OCI-LY3 (cell line): ENCODE data around the gene LAG3.

Experiments used
- H2AFZ ChIP-seq: fragments of 200-600, 300-600 bp; shearing (Covaris generic); 2 replicates; pipeline ENCODE4 v1.6.0; 2014; ENCODE audit warnings: antibody characterized with exemption, low read depth, low read length
- H3K27ac ChIP-seq: fragments of 200-600, 300-600 bp; sonication (generic); 2 replicates; pipeline ENCODE4 v1.5.1; 2014; ENCODE audit warnings: mild to moderate bottlenecking, low read length, moderate library complexity, mixed read lengths
- H3K27me3 ChIP-seq: fragments of 200-600, 300-600 bp; sonication (generic); 2 replicates; pipeline ENCODE4 v1.6.1; 2014; ENCODE audit warnings: low read depth, low read length, mixed read lengths
- H3K36me3 ChIP-seq: fragments of 200-600, 300-600 bp; sonication (generic); replicated peaks from 2 replicates; pipeline ENCODE3; 2014; ENCODE audit warnings: low read depth, low read length, mixed read lengths
- H3K4me1 ChIP-seq: fragments of 300-600, 200-600 bp; sonication (generic); 2 replicates; pipeline ENCODE4 v1.6.1; 2014; ENCODE audit warnings: low read length, mixed read lengths
- H3K4me2 ChIP-seq: fragments of 200-600, 300-600 bp; sonication (generic); 2 replicates; pipeline ENCODE4 v1.6.1; 2014; ENCODE audit warnings: low read length, mixed read lengths
- H3K4me3 ChIP-seq: fragments of 300-600, 200-600 bp; sonication (generic); 2 replicates; pipeline ENCODE4 v1.5.1; 2014; ENCODE audit warnings: antibody characterized with exemption, mild to moderate bottlenecking, low read length, moderate library complexity
- H3K79me2 ChIP-seq: fragments of 300-600, 200-600 bp; shearing (Covaris generic); 2 replicates; pipeline ENCODE4 v1.6.1; 2014; ENCODE audit warnings: mild to moderate bottlenecking, low read length, mixed read lengths
- H3K9ac ChIP-seq: fragments of 300-600, 200-600 bp; shearing (Covaris generic); 2 replicates; pipeline ENCODE4 v1.6.0; 2014; ENCODE audit warnings: mild to moderate bottlenecking, low read length, moderate library complexity
- H3K9me3 ChIP-seq: fragments of 200-600, 300-600 bp; shearing (Covaris generic); 2 replicates; pipeline ENCODE4 v1.6.1; 2014; ENCODE audit warnings: low read length, mixed read lengths; ENCODE audit not compliant: insufficient read depth
- H4K20me1 ChIP-seq: fragments of 200-600, 300-600 bp; sonication (generic); 2 replicates; pipeline ENCODE4 v1.6.1; 2016; ENCODE audit warnings: low read length, mixed read lengths; ENCODE audit not compliant: insufficient read depth
- EZH2phosphoT487 ChIP-seq: fragments of 200-600 bp; shearing (Covaris generic); IDR thresholded peaks from 2 replicates; pipeline ENCODE4 v1.6.1; 2018; ENCODE audit warnings: antibody characterized with exemption, mixed run types, low read depth
- TF ChIP-seq, protein P1 (sequence below): fragments of 200-600, 300-600 bp; sonication (generic); IDR thresholded peaks from 2 replicates; pipeline ENCODE4 v1.5.1; 2014; ENCODE audit warnings: antibody characterized with exemption, low read length, low read depth

The LAG3 gene

DNA sequence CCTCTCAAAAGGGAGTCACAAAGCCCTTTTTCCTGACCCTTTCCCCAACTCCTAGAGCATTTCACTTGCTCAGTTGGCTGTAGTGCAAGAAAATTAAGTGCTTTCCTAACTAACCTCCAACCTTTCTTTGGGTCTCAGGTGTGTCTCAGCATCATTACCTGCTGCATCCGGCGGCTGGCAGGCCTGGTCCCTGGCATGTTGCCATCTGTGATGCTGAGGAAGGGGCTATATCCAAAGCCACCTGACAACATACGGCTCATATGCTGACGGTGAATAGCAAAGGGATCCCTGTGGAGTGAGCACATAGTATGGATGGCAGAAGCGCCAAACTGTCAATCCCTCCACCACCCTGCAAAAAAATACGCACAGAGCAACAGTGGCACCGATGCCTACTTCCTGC is 20.6 kb upstream of the LAG3 start:
- H3K4me3 ChIP-seq: peak overlapping the region; percentile 81
- peak overlapping the region; percentile 69 for H3K4me2 ChIP-seq
- H3K4me1 ChIP-seq: peaks cover 13% of the 10 kb centered on the region
- no peak overlapping the region for H2AFZ ChIP-seq
- TF ChIP-seq, protein P1, sequence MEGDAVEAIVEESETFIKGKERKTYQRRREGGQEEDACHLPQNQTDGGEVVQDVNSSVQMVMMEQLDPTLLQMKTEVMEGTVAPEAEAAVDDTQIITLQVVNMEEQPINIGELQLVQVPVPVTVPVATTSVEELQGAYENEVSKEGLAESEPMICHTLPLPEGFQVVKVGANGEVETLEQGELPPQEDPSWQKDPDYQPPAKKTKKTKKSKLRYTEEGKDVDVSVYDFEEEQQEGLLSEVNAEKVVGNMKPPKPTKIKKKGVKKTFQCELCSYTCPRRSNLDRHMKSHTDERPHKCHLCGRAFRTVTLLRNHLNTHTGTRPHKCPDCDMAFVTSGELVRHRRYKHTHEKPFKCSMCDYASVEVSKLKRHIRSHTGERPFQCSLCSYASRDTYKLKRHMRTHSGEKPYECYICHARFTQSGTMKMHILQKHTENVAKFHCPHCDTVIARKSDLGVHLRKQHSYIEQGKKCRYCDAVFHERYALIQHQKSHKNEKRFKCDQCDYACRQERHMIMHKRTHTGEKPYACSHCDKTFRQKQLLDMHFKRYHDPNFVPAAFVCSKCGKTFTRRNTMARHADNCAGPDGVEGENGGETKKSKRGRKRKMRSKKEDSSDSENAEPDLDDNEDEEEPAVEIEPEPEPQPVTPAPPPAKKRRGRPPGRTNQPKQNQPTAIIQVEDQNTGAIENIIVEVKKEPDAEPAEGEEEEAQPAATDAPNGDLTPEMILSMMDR: no peak
- TF ChIP-seq EZH2phosphoT487: no peak
- H3K36me3 ChIP-seq: peaks cover 43% of the 10 kb centered on the region
- no peak overlapping the region for H3K27ac ChIP-seq
- H3K27me3 ChIP-seq: no peaks in the 10 kb centered on the region
- peak overlapping the region; percentile 94 for H3K9ac ChIP-seq
- H3K9me3 ChIP-seq: no peaks in the 10 kb centered on the region
- peaks cover 13% of the 10 kb centered on the region for H3K79me2 ChIP-seq
- H4K20me1 ChIP-seq: no peaks in the 10 kb centered on the region

DNA sequence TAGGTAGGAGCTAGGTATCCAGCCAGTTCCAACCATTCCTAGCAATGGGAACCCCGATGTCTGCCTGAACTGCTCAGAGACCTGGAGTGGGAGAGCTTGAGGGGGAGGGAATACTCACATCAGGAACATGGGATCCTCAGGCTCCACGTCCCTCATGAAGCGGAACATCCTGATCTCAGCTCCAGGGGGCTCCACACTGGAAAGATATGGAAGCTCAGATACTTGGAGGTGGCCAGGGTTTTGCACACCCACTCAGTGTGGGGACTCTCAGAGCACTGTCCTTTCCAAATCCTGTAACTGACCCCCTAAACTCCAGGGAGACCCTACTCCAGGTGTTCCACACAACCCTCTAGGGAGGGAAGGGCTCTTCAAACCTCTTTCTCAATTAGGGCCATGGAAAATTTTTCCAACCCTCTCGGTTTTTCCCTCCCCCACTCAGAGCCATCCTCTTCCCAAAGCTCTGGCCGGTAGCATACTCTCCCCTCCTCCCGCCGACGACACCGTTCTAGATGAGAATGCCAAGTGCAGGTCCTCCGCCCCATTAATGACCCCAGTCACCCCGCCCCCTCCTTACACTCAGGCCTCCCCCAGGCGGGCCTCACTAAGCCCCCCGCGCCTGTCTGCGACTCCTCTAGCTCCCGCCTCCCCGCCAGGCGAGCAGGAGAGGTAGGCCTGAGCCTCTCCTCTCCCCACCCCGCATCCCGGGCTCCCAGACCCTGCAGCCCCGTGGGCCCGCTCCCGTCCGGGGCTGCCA is 20.0 kb upstream of the LAG3 start:
- Histone ChIP-seq H3K4me2 (peak overlapping the region; percentile 69), H3K27me3 (no peaks in the 10 kb centered on the region), H3K27ac (peak overlapping the region; percentile 86), H3K4me3 (peak overlapping the region; percentile 81), H3K4me1 (peaks cover 13% of the 10 kb centered on the region), H3K36me3 (peaks cover 37% of the 10 kb centered on the region), H4K20me1 (no peaks in the 10 kb centered on the region), H2AFZ (no peak overlapping the region), H3K9me3 (no peaks in the 10 kb centered on the region), H3K79me2 (peaks cover 13% of the 10 kb centered on the region), H3K9ac (peak overlapping the region; percentile 94)
- TF ChIP-seq EZH2phosphoT487: no peak
- TF ChIP-seq, protein P1: no peak

DNA sequence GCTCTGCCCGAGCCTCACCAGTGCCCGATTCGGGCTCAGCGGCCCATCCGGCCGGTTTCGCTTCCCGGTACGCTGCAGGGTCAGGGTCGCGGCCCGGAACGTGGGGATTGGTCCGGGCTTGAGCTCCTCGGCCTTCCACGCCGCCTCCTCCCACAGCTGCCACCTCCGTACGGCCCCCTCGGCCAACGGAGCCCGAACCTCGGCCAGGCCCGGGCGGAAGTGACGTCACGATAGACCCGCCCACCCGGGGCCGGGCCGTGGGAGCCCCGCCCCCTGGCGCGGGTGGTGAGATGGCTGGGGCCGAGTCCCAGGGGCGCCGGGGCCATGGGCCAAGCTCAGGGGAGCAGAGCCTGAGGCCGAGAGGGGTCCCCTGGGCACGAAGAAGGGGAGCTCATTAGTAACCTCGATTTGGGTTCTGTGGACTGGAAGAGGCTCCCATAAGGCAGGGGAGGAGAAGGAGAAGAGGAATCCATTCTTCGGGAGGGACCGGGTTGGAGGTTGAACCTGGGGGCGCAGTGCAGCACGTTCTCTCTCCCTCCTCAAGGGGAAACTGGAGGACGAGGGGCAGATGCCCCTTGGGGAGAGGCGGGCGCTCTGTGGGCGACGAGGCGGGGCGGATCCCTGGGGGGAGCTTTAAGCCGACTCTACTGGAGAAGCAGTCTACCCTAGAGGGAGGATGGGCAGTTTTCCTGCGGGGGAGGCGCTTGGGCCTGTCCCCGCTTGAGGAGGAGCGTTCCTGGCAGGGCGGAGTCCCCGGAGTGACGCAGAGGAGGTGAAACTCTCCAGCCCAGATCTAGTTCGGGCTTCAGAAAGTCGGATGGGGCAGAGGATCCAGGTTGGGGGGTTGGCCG is 19.2 kb upstream of the LAG3 start, which contains the start of gene MLF2:
Gene MLF2 (minus strand): TSS at position 221 of the 851 bp plus-strand sequence. CDS start 807 bp downstream, outside the sequence.
- peak within 1 kb of the TSS; percentile 13; the same call in 1 of the 2 replicates for H2AFZ ChIP-seq
- peak within 1 kb of the TSS; percentile 81 for H3K4me3 ChIP-seq
- peaks cover 13% of the 10 kb centered on the region for H3K79me2 ChIP-seq
- H3K4me2 ChIP-seq: peak within 1 kb of the TSS; percentile 72
- H3K36me3 ChIP-seq: peaks cover 31% of the 10 kb centered on the region
- no peak for TF ChIP-seq EZH2phosphoT487
- TF ChIP-seq, protein P1: no peak; the same call in 1 of the 2 replicates
- H4K20me1 ChIP-seq: no peaks in the 10 kb centered on the region
- H3K9ac ChIP-seq: peak within 1 kb of the TSS; percentile 94
- H3K9me3 ChIP-seq: no peaks in the 10 kb centered on the region
- peaks cover 13% of the 10 kb centered on the region for H3K4me1 ChIP-seq
- H3K27ac ChIP-seq: peak within 1 kb of the TSS; percentile 86
- no peaks in the 10 kb centered on the region for H3K27me3 ChIP-seq
